C1 segment of cervical spinal cord (tissue), 14 donors: ENCODE results near the gene RAPGEF5.

Experiments used
- DNase-seq, 14 donors: peaks; one replicate each; lab custom pipeline; 2025; lab: John Stamatoyannopoulos, UW

Gene RAPGEF5

DNA sequence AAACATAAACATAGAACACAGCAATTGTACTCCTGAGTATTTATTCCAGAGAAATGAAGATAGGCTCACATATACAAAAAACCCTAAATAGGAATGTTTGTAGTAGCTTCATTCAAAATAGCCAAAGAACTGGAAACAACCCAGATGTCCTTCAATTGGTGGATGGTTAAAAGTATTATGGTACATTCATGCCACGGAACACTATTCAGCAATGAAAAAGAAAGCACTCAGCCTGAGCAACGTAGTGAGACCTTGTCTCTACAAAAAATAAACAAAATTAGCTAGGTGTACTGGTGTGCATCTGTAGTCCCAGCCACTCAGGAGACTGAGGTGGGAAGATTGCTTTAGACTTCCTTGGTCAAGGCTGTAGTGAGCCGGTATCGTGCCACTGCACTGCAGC lies 94.4 kb downstream of the RAPGEF5 start:
- no peak for DNase-seq

DNA sequence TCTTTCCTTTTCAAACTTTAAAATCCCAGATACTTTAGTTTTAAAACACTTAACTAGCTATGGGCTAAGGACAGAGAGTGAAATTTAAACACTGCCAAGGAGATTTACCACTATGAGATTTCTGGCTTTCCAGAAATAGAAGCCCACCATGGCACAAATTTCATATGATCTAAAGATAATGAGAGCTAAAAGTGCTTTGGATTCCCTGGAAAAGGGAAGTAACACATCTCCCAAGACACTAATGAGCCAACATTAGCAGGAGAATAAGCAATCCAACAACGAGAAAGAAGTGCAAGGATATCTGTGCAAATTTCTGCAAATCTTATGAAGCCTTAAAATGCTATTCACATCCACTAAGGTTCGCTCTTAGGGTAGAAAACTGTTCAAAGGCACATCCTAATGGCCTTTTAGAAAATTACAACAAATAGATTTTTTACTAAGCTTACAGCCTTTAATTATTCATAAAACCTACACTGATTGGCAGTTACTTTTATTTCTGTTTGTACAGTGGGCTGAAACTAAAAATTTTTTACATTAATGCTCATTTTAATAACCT lies 100.3 kb downstream of the RAPGEF5 start:
- no peak for DNase-seq

GRCh38 chr7:22255834-22256233 lies 101.1 kb downstream of the RAPGEF5 start:
- DNase-seq, result peak in 3 of 14 donors; percentile 22 to 32 (median 22)

- no peak for DNase-seq
Measured at GRCh38 chr7:22255342-22255741, 101.6 kb downstream of the RAPGEF5 start.

DNA sequence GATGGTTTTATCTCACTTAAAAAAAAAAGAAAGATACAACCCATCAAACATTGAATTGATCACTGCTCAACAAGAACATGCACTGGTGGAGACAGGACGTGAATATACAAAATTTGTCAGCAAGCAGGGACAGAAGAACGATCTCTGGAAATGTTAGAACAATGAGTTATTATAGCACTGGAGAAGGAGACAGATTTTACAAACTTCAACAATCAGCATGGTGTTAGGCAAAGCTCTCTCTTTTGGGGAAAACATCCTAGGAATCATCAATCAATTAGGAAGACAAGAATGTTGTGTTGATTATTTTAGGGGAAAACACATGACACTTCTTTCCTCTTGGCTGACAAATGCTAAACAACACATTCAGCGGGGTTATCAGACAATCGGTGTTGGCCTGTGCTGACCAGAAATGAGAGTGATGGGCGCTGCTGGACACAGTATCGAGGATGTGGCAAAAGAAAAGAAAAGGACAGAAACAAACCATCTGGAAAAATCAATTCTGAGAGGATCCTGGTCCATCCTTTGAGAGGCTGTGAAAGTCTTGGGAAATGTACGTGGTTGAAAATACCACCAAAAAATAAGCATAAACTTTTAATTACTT lies 103.9 kb downstream of the RAPGEF5 start:
- peak in 2 of 14 donors; percentile 10 to 36 for DNase-seq

GRCh38 chr7:22252016-22252415 lies 104.9 kb downstream of the RAPGEF5 start:
- DNase-seq, result peak in 3 of 14 donors; percentile 20 to 27 (median 22)

- peak in 4 of 14 donors; percentile 14 to 41 (median 28) for DNase-seq
Measured at GRCh38 chr7:22251281-22251680, 105.7 kb downstream of the RAPGEF5 start.

DNA sequence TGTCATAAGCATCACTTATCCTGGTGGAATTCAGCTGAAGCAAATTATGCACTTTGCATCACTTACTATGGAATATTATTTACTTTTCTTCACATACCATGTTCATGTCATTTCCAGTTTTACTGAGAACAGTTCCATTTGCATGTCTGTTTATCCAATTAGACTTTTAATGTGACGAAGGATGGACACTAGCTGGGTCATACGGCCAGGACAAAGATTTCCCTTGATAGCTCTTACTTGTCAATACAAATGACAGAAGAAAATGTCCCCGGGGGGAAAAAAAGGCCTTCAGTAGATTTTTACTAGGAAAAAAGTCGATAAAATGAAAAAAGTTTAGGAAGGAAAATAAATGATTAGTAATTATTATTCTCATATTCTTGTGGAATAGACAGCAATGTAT lies 106.6 kb downstream of the RAPGEF5 start:
- no peak for DNase-seq

DNA sequence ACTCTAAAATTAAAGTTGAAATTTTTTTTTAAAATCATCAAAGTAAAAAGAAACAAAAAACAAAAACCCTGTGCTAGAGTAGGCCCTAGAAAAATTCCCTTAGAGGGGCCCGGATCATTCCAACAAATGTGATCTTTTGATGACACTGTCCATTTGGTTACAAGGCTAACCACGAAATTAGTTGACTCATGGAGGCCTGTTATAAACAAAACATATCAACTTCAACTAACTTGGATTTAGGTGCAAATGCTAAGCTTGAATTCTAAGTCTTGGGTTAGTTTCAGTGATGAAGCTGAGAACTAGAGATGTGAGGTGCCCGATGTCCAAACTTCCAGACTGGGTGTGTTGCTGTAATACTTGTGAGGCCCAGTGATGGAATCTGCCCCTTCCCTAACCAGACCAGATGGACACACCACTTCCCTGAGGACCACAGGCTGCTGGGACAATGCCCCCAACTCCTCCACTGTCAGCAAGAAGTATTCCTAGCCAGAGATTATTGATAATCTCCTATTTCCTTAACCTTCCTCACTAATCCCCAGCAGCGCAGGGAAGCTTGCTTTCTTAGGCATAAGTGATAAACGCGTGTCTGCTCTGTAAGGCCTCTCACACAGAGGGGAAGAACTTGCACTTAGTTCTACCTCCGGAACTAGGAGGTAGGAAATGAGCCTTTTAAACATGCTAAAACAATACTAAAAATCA lies 108.7 kb downstream of the RAPGEF5 start:
- no peak for DNase-seq

GRCh38 chr7:22241805-22242390 lies 115.1 kb downstream of the RAPGEF5 start:
- DNase-seq, result no peak

DNA sequence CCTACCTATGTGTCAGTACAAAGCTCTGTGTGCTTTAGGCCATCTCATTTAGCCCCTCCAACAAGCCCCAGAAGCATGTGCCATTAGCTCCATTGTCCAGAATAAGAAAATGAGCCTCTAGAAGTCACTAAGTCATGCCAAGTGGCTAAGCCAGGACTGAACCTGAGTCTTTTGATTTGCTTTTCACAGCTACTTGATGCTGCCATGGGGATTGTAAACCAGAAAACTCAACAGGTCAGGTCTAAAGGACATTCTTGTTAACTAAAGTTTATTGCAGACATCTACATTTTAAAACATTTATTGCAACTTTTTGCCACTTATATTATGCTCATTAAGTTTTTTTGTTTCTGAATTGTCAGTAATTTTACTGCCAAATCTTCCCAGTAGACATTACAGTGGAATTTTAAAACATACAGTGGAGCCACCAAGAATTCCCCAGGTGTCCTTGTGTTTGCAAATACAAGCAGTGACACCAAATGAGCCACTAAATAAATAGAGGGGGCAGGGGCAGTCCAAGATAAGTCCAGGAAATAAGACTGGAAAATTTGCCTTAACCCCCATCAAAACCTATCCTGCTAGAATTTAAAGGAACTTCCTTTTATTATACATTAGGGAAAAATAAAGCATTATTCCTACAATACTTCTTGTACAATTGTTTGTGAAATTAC lies 115.9 kb downstream of the RAPGEF5 start:
- DNase-seq, result no peak

DNA sequence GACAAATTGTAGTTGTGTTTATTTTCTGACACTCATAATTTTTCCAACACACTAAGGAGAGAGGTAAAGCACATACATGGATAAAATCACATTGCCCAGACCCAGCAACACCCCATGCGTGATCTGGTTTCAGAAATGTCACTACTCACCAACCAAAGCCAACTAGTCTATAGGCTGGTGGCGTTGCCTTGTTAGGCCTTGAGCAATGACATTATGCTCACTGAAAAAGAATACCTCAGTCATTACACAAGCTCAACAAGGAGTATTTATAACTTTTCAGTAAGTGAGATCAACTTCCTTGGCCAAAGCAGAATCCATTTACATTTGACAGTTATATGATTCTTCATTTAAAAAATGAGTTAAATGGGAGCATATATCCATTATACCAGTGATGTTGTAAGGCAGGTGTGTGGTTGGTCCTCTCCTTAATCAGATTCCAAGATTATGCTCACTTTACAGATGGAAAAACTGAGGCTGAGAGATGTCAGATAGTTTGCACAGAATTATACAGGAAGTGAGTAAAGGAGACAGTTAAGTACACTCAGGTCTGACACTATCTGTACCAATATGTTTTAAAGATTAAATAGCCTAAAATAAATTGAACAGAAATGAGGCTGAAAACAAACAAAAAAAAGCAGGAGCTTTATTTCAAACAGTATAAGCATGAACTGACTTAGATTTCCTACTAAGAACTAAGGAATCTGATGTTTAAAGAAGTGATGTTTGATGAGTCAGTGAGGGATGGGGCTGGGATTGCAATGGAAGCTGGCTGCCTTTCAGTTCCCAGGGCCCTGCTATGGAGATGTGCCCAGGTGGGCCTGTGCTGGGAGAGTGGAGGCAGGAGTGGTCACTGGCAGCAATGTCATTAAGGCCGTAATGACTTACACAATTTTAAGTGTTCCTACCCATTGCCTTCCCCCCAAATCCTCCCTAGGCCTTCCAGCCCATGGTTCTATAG lies 118.3 kb downstream of the RAPGEF5 start:
- DNase-seq, result no peak

DNA sequence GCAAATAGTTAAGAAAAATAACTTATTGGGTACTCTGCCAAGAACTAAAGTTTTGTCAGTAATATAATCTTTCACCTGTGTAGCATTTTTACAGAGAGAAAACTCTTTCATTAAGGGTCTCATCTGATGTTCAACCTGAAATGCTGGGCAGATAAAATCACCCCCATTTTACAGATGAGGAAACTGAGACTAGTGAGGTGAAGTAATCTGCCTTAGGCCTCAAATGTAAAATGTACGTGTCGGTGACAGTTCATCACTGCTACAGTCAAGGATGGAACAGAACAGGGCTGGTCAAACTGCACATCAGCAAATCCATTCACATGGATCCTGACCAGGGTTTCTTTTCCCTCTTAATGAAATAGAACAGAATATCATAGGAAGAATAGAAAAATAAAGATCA lies 121.8 kb downstream of the RAPGEF5 start:
- no peak for DNase-seq

GRCh38 chr7:22234227-22234626 lies 122.7 kb downstream of the RAPGEF5 start:
- no peak for DNase-seq

DNA sequence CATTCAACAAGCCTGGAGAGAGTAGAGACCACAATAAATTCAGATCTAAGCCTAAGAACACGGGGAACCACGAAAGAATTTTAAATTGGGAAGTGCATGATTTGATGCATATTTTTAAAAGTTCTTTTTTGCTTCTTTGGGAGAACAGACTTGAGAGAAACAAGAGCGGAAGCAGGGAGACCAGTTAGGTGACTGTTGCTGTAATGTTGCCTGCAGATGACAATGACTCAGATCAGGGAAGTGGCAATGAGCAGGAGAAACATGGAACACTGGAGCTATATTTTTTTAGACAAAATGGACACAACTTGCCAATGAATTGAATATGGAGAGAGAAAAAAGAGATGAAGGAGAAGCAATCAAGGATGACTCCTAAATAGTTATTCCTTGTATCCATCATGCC lies 125.1 kb downstream of the RAPGEF5 start:
- no peak for DNase-seq

GRCh38 chr7:22231141-22231540 lies 125.8 kb downstream of the RAPGEF5 start:
- DNase-seq, result no peak

- no peak for DNase-seq
Measured at GRCh38 chr7:22230238-22230637, 126.7 kb downstream of the RAPGEF5 start.

GRCh38 chr7:22229148-22229547 lies 127.8 kb downstream of the RAPGEF5 start:
- DNase-seq, result no peak

GRCh38 chr7:22223807-22224206 lies 133.1 kb downstream of the RAPGEF5 start:
- no peak for DNase-seq

DNA sequence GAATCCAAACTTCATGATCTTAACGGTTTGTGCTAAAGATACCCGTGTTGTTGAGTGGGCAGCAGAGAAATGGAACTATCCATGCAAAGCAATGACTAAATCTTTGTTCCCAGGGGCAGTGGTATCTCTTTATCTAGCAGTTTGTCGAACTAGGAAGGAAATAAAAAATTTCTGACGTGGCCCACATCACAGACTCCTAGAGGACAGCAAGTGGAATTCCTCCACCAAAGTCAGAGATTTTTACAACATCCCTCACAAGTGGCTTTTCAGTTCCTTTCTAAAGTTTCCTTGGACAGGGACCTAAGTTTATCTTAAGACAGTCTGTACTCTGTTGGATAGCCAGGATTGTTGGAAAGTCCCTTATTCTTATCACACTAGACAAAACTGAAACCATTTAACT lies 136.0 kb downstream of the RAPGEF5 start:
- no peak for DNase-seq
